Measurements from ENCODE around the gene PDHX. TPM values are rescaled to one million over a fixed set of nuclear protein-coding genes. Genes with fewer than 3 reads are reported as not detected.

Gene PDHX
- total RNA-seq, 4 donors from 2014 or later: 28.7 to 50.1 (median 39.6) TPM

- no peak overlapping the region for H3K27ac ChIP-seq
- no peaks in the 10 kb centered on the region for H3K36me3 ChIP-seq
- peaks cover 0 to 25% (median 0%) of the 10 kb centered on the region in 3 donors for H3K4me1 ChIP-seq
- 65 to 76% methylated on average over 2 to 3 of the region's 3 CpGs for WGBS, 2 donors (ENCODE audit: low coverage in 1 of 2)
- H3K9me3 ChIP-seq: no peaks in the 10 kb centered on the region
- no peak for ATAC-seq
- H3K27me3 ChIP-seq: no peaks in the 10 kb centered on the region
- H3K4me3 ChIP-seq: no peak overlapping the region
- no peak for TF ChIP-seq POLR2A (IDR thresholded peaks at IDR 0.05)
- no peak for TF ChIP-seq CTCF (IDR thresholded peaks at IDR 0.05)
- no peak for TF ChIP-seq POLR2AphosphoS5 (IDR thresholded peaks at IDR 0.05)
These were observed 97.3 kb downstream of the PDHX start for GRCh38 chr11:35013514-35014233.

GRCh38 chr11:35014346-35014745, 97.9 kb downstream of the PDHX start:
- ATAC-seq: no peak
- Histone ChIP-seq H3K4me1 (peaks cover 0 to 21% (median 0%) of the 10 kb centered on the region in 3 donors), H3K9me3 (no peaks in the 10 kb centered on the region), H3K27me3 (no peaks in the 10 kb centered on the region), H3K4me3 (no peak overlapping the region), H3K36me3 (no peaks in the 10 kb centered on the region), H3K27ac (no peak overlapping the region)
- TF ChIP-seq POLR2AphosphoS5 (IDR thresholded peaks at IDR 0.05): no peak
- no peak for TF ChIP-seq CTCF (IDR thresholded peaks at IDR 0.05)
- no peak for TF ChIP-seq EP300 (IDR thresholded peaks at IDR 0.05)
- TF ChIP-seq POLR2A (IDR thresholded peaks at IDR 0.05): no peak
- WGBS, 2 donors (ENCODE audit: low coverage in 1 of 2): 39 to 67% methylated on average over 1 to 2 of the region's 2 CpGs

- Histone ChIP-seq H3K4me1 (peaks cover 0 to 13% (median 0%) of the 10 kb centered on the region in 3 donors), H3K4me3 (no peak overlapping the region), H3K9me3 (no peaks in the 10 kb centered on the region), H3K27ac (no peak overlapping the region), H3K36me3 (no peaks in the 10 kb centered on the region), H3K27me3 (no peaks in the 10 kb centered on the region)
- TF ChIP-seq POLR2A (IDR thresholded peaks at IDR 0.05) (no peak), POLR2AphosphoS5 (IDR thresholded peaks at IDR 0.05) (no peak), CTCF (IDR thresholded peaks at IDR 0.05) (no peak)
- ATAC-seq: no peak
- WGBS, 2 donors (ENCODE audit: low coverage in 1 of 2): 65 to 82% methylated on average over 5 to 6 of the region's 6 CpGs
These were observed 99.4 kb downstream of the PDHX start for GRCh38 chr11:35015621-35016387.

GRCh38 chr11:35016916-35017315, 100.5 kb downstream of the PDHX start:
- no peak overlapping the region for H3K4me3 ChIP-seq
- 48 to 76% methylated on average over 4 of the region's 4 CpGs for WGBS, 2 donors (ENCODE audit: low coverage in 1 of 2)
- no peaks in the 10 kb centered on the region for H3K9me3 ChIP-seq
- peaks cover 0 to 13% (median 0%) of the 10 kb centered on the region in 3 donors for H3K4me1 ChIP-seq
- H3K27me3 ChIP-seq: no peaks in the 10 kb centered on the region
- no peaks in the 10 kb centered on the region for H3K36me3 ChIP-seq
- ATAC-seq: no peak
- TF ChIP-seq POLR2A (IDR thresholded peaks at IDR 0.05): no peak
- TF ChIP-seq POLR2AphosphoS5 (IDR thresholded peaks at IDR 0.05): no peak
- no peak for TF ChIP-seq EP300 (IDR thresholded peaks at IDR 0.05)
- TF ChIP-seq CTCF (IDR thresholded peaks at IDR 0.05): no peak
- no peak overlapping the region for H3K27ac ChIP-seq

Measured in gastroesophageal sphincter (tissue), 4 donors.